AG09309 (cell line): ENCODE data around the gene ITSN2.
"Not testable (repeated sequence)": the region's sequence is repeated elsewhere in the genome, so short reads cannot be mapped to it uniquely, and the experiment has no call there.

Experiments used
- DNase-seq: peaks from one replicate; pipeline ENCODE4 v3.0.0-alpha.2; 2010; ENCODE audit warnings: low read depth
- H3K4me3 ChIP-seq: 2 replicates; pipeline ENCODE4 v1.5.1; 2011; ENCODE audit warnings: mild to moderate bottlenecking, low read depth, low read length, moderate library complexity; ENCODE audit not compliant: control insufficient read depth
- CTCF ChIP-seq: IDR thresholded peaks from 2 replicates; pipeline ENCODE4 v1.5.1; 2011; ENCODE audit warnings: mild to moderate bottlenecking, low read depth, low read length, inconsistent platforms; ENCODE audit not compliant: insufficient read depth, control insufficient read depth; ENCODE audit errors: missing control alignments

ITSN2 gene

GRCh38 chr2:24362253-24362652 is 1.9 kb upstream of the ITSN2 start:
- TF ChIP-seq CTCF: no peak
- no peak for DNase-seq
- H3K4me3 ChIP-seq: no peak overlapping the region

- TF ChIP-seq CTCF: no peak
- peak overlapping the region; percentile 88 for H3K4me3 ChIP-seq
- no peak for DNase-seq
These were observed 611 bp upstream of the ITSN2 start for GRCh38 chr2:24360963-24361330.

- H3K4me3 ChIP-seq: peak overlapping the region; percentile 88
- TF ChIP-seq CTCF: no peak
- no peak for DNase-seq
These were observed 947 bp downstream of the ITSN2 start for GRCh38 chr2:24359129-24360049.

GRCh38 chr2:24357767-24358166 is 2.6 kb downstream of the ITSN2 start:
- DNase-seq, H3K4me3 ChIP-seq: not testable (repeated sequence)

GRCh38 chr2:24357115-24357514 is 3.2 kb downstream of the ITSN2 start:
- not testable (repeated sequence) for DNase-seq, H3K4me3 ChIP-seq

GRCh38 chr2:24354957-24355356 is 5.4 kb downstream of the ITSN2 start:
- TF ChIP-seq CTCF: no peak
- DNase-seq: no peak
- H3K4me3 ChIP-seq: no peak overlapping the region

- DNase-seq: no peak
- H3K4me3 ChIP-seq: no peak overlapping the region
These were observed 5.9 kb downstream of the ITSN2 start for GRCh38 chr2:24354395-24354794.

More at GRCh38 chr2:24354395-24354794, 5.9 kb downstream of the ITSN2 start:
- TF ChIP-seq CTCF: no peak
